GM12872 (cell line): Measurements from ENCODE around the gene EP400.

ENCODE experiments used
- TF ChIP-seq, protein P1 (sequence below): IDR thresholded peaks from 3 replicates; pipeline ENCODE4 v1.5.1; 2011; ENCODE audit warnings: low read depth, mild to moderate bottlenecking, low read length, moderate library complexity; ENCODE audit not compliant: insufficient read depth

The EP400 gene

DNA sequence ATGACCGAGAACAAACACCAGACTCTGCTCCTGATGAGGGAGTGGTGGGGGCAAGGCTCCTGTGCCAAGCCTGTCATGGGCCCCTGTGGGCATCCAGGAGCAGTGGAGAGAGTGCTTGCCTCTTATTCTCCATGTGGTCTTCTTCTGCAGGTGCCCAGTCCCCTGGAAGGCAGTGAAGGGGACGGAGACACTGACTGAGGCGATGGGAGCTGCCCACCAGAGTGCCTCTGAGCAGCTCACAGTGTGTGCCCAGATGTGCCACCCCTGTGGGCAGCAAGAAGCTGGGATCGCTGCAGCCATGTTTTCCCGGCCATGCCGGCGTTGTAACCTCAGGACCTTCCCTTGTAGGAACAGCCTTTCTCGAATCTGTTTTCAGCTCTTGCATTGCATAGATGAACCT, 6.4 kb upstream of the EP400 start:
- TF ChIP-seq, protein P1, sequence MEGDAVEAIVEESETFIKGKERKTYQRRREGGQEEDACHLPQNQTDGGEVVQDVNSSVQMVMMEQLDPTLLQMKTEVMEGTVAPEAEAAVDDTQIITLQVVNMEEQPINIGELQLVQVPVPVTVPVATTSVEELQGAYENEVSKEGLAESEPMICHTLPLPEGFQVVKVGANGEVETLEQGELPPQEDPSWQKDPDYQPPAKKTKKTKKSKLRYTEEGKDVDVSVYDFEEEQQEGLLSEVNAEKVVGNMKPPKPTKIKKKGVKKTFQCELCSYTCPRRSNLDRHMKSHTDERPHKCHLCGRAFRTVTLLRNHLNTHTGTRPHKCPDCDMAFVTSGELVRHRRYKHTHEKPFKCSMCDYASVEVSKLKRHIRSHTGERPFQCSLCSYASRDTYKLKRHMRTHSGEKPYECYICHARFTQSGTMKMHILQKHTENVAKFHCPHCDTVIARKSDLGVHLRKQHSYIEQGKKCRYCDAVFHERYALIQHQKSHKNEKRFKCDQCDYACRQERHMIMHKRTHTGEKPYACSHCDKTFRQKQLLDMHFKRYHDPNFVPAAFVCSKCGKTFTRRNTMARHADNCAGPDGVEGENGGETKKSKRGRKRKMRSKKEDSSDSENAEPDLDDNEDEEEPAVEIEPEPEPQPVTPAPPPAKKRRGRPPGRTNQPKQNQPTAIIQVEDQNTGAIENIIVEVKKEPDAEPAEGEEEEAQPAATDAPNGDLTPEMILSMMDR = no peak

DNA sequence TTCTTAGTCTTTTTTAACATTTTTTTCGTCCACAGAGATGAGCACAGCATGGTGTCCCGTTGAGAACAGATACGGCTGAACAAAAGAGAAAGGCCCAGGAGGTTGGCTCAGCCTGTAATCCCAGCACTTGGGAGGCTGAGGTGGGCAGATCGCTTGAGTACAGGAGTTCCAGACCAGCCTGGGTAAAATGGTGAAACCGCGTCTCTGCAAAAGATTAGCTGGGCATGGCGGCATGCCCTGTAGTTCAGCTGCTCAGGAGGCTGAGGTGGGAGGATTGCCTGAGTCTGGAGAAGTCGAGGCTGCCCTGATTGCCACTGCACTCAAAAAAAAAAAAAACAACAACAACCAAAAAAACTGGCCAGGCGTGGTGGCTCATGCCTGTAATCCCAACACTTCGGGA, 5.9 kb upstream of the EP400 start:
- TF ChIP-seq, protein P1 = no peak

DNA sequence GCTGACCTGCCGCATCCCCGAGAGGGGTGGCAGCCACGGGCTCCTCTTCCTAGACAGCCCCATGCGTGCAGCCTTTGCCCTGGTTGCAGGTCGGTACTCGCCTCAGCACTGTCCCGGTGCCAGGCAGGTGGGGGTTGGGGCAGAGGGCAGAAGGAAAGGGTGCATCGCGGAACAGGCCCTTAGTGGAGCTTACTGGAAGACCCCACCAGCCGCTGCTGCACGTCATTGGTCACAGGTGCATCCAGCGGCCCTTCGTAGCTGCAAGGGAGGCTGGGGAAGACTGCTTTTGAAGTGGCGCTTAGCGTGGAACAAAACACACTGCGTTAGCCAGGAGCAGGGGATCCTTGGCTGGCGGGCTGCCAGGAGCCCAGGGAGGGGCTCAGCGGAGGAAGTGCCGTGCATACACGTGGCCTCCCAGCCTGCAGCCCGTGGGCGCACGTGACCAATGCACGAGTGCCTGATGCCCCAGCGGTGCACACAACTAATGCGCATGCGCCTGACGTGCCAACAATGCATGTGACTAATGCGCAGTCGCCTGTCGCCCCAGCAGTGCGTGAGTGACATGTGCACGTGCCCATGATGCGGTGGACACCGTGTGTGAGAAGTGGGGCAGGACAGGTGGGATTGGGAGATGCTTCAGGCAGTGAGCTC, 5.0 kb upstream of the EP400 start:
- TF ChIP-seq, protein P1 = no peak

DNA sequence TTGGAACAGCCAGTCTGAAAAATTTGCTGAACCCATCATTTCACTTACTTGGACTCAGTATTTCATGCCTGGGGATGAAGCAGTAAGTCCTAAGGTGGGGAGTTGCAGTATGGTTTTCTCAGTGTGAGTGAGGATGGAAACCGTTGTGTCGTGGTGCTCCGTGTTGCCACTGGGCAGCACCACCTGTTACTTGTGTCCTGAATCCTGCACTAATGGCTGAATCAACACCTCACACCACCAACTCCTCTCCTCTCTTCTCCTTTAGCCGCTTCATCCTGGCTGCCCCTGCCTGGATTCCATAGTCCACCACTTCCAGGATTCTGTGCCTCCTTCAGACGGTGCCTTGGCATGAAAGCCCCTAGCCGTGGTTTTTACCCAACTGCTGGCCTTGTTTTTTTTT, 3.0 kb upstream of the EP400 start:
- TF ChIP-seq, protein P1 = no peak

DNA sequence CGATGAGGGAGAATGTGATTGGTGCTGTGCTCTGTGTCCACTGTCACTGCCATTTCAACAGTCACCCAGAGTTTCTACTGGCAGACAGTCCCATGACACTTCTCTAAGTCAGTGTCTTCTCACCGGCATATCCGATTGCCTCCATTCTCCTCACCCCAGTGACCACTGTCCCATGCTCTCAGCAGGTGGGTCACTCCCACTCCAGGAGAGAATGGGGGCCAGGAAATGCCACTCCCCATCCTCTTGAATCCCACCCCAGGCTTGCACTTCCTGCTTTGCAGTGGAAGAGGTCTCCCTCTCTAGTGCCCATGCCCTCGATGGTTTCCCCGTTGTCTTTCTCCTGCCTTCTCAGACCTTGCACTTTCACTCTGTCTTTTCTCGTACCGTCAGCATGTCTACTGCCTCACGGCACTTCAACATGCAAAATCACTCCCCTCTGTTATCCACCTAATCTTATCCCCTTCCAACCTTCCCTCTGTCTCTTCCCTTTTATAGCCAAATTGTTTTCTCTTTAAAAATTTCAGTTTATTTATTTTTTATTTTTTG, 2.2 kb upstream of the EP400 start:
- TF ChIP-seq, protein P1 = no peak

DNA sequence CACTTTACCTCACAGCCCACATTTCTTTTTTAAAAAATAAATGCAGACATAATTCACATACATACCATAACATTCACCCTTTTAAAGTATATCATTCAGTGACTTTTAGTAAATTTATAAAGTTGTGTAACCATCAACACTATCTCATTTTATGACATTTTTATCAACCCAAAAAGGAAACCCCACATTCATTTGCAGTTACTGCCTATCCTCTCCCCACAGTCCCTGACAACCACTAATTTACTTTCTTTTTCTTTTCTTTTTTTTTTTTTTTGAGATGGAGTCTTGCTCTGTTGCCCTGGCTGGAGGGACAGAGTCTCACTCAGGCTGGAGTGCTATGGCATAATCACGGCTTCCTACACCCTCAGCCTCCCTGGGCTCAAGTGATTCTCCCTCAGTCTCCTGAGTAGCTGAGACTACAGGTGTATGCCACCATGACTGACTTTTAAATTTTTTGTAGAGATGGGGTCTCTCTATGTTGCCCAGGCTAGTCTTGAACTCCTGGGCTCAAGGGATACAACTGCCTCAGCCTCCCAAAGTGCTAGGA, 1.5 kb upstream of the EP400 start:
- TF ChIP-seq, protein P1 = no peak

DNA sequence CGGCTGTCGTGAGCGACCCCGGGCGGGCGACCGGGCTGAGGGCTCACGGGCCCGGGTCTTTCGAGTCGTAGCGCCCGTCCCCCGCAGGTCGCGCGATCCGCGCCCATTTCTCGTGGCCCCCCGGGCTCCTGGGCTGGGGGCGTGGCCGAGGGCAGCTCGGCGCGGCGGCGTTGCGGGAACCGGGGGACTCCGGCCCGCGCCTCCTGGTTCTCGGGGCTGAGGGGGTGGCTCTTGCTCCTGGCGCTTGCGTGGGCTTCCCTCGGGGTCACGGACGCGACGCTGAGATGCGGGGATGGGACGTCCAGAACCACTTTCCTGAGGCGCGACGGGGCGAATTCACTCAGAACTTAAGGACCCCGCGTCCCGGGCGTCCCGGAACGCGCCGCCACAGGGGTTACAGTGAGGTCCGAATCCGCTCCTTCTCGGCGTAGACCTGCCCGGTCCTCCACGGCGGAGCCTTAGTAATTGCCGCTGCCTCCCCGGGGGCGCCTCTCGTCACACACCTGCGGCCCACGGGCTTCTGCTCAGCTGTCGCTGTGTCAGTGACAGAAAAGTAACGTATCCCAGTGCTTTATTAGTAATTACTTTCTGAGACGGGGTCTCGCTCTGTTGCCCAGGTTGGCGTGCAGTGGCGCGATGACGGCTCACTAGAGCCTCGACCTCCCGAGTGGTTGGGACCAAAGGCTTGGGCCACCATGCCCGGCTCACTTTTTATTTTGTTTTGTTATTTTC, 606 bp downstream of the EP400 start:
- TF ChIP-seq, protein P1 = no peak
